Activated CD8-positive, alpha-beta memory T cell treated with anti-CD3 and anti-CD28 coated beads for 36 hours (primary cell): ENCODE measurements around the gene PTPRN2. TPM values are rescaled to one million over a fixed set of nuclear protein-coding genes. Genes with fewer than 3 reads are reported as not detected.

ENCODE experiments used
- CTCF ChIA-PET: fragments of 350-600 bp; sonication (Branson Sonifier 250); formaldehyde crosslinking; loops from one replicate; lab custom pipeline; 2021; ENCODE audit warnings: antibody characterized with exemption; lab: Charles Lee
- POLR2A ChIA-PET: fragments of 350-600 bp; sonication (Branson Sonifier 250); formaldehyde crosslinking; loops from one replicate; lab custom pipeline; 2021; ENCODE audit warnings: antibody characterized with exemption; lab: Charles Lee
- total RNA-seq, 2 experiments: library from RNA; stranded (reverse); gene quantifications; one replicate each; pipeline ENCODE4 v1.2.3, GENCODE V29; 2021

The PTPRN2 gene
- total RNA-seq, 2 experiments from 2014 or later, result 0.36 to 0.44 TPM

DNA sequence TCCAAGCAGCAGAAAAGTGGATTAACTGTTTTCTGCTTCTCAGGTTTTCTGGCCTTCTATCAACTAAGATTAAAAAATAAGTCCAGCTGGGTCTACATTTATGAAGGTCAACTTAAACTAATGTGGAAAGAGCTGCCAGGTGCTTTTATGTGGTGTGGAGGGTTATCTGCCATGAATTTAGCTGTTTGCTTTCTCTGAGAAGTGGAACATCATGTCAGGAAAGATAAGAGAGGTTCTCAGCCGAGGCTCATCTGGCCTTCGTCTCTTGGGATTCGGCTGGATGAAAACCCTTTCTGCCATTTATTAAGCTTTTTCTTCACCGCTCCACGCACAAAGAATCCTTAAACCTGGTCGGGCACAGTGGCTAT, 5.5 kb downstream of the PTPRN2 start:
- ChIA-PET CTCF (no interaction called here), POLR2A (no interaction called here)

DNA sequence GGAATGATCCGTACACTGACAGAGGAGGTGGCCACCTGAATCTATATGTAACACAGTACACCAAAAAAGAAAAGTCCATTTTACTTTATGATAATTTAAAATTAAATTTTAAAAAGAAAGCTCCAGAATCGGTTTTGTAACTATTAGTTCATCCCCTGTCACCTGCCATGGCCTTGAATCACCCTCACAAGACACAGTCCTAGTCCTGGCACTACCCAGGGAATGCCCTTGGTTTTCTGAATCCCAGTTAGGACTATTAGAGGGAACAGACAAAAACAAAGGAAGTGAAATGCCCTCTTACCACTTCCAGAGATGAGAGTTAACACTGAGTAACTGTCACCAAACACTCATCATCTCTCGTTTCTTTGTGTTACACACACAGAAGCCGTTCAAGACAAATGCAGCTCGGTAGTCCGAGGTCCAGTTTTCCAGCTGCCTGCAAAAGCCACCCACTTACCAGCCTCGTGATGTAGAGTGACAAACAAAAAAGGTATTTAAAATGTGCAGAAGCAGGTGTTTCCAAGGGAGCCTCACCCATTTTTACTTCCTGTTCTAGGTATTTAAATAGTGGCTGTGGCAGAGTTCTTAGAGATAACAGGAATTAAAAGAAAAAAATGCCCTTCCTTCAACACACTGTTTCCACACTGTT, 6.1 kb downstream of the PTPRN2 start:
- CTCF ChIA-PET, result no interaction called here
- POLR2A ChIA-PET, result no interaction called here

- CTCF ChIA-PET, result no interaction called here
- POLR2A ChIA-PET, result no interaction called here
Measured at GRCh38 chr7:158579662-158580646, 7.7 kb downstream of the PTPRN2 start.

- ChIA-PET CTCF (no interaction called here), POLR2A (no interaction called here)
Measured at GRCh38 chr7:158576050-158576762, 11.4 kb downstream of the PTPRN2 start.

GRCh38 chr7:158574308-158575036, 13.2 kb downstream of the PTPRN2 start:
- CTCF ChIA-PET, result no interaction called here
- POLR2A ChIA-PET, result no interaction called here

DNA sequence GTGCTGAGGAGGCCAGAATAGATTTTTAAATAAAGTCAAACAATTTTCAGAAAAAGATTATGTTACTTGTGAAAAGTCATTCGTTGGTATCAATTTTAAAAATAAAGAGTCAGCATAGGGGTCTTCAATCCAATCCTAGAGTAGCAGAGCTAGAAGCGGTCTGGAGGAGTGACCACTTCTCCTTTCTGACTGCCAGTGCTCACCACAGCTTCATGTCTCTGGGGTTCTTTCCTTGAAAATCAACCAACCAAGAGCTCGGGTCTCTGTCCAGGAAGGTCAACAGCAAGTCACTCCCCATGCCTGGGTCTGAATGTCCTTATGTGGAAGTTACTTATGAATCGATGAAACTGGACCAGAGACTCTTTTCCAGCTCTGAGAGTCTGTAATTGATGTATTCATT, 14.3 kb downstream of the PTPRN2 start:
- ChIA-PET POLR2A (no interaction called here), CTCF (no interaction called here)

DNA sequence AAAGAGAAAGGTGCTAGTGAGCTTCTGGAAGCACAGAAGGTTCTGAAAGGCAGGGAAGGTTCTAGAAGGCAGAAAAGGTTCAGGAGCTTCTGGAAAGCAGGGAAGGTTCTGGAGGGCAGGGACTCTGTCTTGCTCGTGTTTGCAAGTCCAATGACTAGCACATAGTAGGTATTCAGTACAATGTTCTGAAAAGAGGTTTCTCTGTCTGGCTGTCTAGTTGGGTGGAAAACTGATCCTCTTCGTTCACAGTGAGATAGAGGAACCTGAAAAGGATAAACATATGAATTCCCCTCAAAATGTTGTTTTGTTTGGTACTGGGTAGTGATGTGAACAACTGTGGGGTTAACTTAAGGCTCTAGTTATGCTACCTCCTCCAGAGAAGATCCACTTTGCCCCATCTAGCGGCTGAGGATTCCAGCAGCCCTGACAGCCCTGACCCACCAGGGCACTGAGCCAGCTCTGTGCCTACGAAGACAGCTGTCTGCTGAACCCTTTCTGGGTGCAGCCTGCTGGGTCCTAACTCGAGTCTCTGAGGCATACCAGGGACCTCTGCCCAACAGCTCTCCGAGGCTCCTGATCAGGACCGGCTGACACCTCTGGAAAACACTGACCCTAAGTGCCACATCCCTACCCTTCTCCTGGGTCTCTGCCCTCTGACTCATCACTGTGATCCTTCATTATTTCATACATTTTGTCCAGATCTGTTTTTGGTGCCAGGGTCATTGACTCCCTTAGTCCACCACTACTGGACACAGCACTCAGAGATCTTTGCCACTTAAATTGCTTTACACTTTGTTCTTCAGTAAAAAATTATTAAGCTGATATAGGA, 15.4 kb downstream of the PTPRN2 start:
- POLR2A ChIA-PET, result no interaction called here
- CTCF ChIA-PET, result no interaction called here

DNA sequence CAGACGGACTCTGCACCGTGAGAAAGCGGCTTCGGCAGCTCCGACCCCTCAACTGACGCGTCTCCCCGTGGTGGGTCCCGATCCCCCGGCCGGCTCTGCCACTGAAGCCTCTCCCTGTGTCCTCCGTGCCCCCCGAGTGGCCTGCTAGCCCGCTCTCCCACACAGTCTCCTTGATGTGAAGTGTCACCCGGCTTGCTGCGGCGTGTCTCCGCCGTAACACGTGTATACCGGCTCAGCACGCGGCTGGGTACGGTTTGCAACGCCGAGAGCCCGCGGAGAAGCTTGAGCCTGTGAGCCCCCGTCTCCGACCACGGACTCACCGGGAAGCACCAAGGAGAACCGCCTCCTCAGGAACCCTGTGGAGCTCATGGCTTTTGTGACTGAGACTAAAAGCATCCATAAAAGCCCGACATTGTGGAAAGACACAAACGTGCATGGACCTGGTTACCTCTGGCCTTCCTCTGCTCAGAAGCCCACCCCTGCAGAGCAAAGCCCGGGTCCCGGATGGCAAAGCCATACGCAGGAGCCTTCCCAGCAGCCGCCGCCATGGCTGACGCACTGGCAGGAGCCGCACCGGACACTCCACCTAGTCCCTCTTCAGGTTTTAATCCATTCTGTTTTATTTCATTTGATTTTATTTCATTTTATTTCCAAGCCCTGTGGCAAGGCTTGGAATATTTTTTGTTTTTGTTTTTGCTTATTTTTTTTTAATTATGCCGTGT, 17.0 kb downstream of the PTPRN2 start:
- POLR2A ChIA-PET, result no interaction called here

DNA sequence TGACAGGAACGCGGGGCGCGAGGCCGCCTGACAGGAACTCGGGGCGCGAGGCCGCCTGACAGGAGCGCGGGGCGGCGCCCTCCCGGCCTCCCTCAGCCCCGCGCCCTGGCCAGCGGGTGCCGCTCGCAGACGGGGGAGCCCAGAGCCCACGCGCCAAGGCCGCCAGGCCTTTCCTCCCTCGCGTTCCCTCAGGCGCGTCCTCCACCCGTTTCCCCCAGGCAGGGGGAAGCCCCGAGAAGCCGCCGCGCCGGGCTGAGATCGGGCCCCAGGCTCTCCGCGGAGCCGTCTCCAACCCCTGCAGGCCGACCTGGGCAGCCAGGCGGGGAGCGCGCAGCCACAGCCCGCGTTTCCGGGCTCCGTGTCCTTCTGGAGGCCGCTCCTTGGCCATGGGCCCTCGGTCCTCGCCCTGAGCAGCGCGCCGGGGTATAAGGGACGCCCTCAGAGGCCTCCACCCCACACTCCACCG, 17.7 kb downstream of the PTPRN2 start:
- ChIA-PET POLR2A (no interaction called here), CTCF (no interaction called here)

More for the DNA sequence above, 17.0 kb downstream of the PTPRN2 start:
- CTCF ChIA-PET, result no interaction called here

- ChIA-PET CTCF (no interaction called here), POLR2A (interaction anchor here (0.7 kb wide), 1 partner anchor 50 kb away, joined by 3 read pairs; no protein-coding TSS in a partner anchor)
Measured at GRCh38 chr7:158568974-158569857, 18.4 kb downstream of the PTPRN2 start.

- CTCF ChIA-PET, result no interaction called here
- POLR2A ChIA-PET, result no interaction called here
Measured at GRCh38 chr7:158567153-158567603, 20.4 kb downstream of the PTPRN2 start.

- ChIA-PET POLR2A (no interaction called here), CTCF (no interaction called here)
Measured at GRCh38 chr7:158564663-158565035, 23.0 kb downstream of the PTPRN2 start.

- ChIA-PET CTCF (no interaction called here), POLR2A (no interaction called here)
Measured at GRCh38 chr7:158563911-158564662, 23.5 kb downstream of the PTPRN2 start.

DNA sequence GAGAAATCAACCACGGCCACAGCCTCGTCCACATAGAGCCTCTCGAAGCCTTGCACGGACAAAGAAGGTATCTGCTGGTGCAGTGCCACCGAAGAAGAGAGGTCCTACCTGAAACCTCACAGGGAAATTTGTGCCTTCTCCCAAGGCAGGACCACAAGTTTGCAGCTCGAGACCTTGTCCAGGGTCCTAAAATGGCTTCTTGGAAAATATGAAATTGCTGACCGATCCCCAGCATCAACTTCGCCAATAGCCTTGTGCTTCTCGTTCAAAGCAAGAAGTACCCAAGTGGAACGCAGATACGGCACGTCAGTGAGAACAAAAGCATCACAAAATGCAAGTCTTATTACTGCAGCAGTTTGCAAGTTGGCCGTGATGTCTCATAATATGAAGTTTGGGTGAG, 24.6 kb downstream of the PTPRN2 start:
- ChIA-PET POLR2A (no interaction called here), CTCF (interaction anchor here (0.6 kb wide), 1 partner anchor 15 kb away, joined by 6 read pairs; no protein-coding TSS in a partner anchor)

GRCh38 chr7:158562517-158562916, 25.1 kb downstream of the PTPRN2 start:
- CTCF ChIA-PET, result interaction anchor here (0.6 kb wide), 1 partner anchor 16 kb away, joined by 6 read pairs; no protein-coding TSS in a partner anchor
- POLR2A ChIA-PET, result no interaction called here

- ChIA-PET POLR2A (no interaction called here), CTCF (no interaction called here)
Measured at GRCh38 chr7:158561659-158562058, 26.0 kb downstream of the PTPRN2 start.
